GM18870 (cell line): ENCODE data around the gene EDEM3.

Experiments used
- ATAC-seq: cut with Tn5 transposase; IDR thresholded peaks from one replicate; pipeline ENCODE4 v1.9.1; 2021; ENCODE audit warnings: moderate library complexity; ENCODE audit not compliant: unreplicated experiment

EDEM3 gene

GRCh38 chr1:184646178-184646701 is 108.4 kb downstream of the EDEM3 start:
- no peak for ATAC-seq

DNA sequence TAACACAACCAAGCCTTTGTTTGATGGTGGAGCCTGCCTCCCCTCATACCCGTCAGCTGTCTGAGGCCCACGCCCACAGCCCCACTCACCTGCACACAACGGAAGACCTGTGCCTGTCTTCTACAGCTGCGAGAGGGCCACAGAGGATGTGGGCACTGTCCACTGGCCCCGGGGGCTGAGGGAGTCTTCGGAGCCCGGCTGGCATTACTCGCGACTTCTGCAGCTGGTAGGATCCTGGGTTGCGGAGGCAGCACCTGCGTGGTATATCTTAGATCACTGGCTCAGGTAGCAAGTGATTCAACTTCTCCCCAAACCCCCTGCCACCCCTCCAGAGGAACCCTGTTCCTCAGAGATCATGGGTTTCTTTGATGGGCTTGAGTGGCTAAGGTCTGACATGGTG is 109.9 kb downstream of the EDEM3 start:
- ATAC-seq = no peak

GRCh38 chr1:184643661-184644060 is 111.0 kb downstream of the EDEM3 start:
- no peak for ATAC-seq

GRCh38 chr1:184641894-184642293 is 112.8 kb downstream of the EDEM3 start:
- no peak for ATAC-seq

DNA sequence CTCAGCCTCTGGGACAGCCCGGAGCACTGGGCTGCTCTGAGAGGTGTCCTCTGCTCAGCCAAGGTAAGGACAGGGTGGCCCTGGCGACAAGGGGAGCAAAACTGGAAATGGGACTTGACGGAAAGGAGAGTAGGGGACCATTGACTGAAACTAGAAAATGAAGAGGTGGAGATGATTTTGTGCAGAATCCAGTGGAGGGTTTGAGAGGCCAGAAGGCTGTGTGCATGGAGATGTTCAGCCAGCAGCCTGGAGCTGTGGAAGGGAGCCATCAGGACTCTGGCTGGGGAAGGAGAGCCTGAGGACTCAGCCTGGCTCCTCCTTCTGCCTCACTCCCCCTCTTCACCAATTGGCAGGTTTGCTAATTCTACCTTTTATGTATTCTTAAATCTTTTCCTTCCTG is 114.2 kb downstream of the EDEM3 start:
- no peak for ATAC-seq
